Activated naive CD4-positive, alpha-beta T cell treated with anti-CD3 and anti-CD28 coated beads, Interleukin-2, amount 50 U/mL, for 24 hours (primary cell): ENCODE measurements around the gene MATN3.

Experiments
- H3K27ac Mint-ChIP-seq: one replicate; pipeline ENCODE4 v1.8.0; 2021; ENCODE audit warnings: mild to moderate bottlenecking, mixed read lengths
- H3K27me3 Mint-ChIP-seq: one replicate; pipeline ENCODE4 v1.8.0; 2021; ENCODE audit warnings: mixed read lengths
- H3K36me3 Mint-ChIP-seq: one replicate; pipeline ENCODE4 v1.8.0; 2021; ENCODE audit warnings: mixed read lengths
- H3K4me1 Mint-ChIP-seq: one replicate; pipeline ENCODE4 v1.8.0; 2021; ENCODE audit warnings: mixed read lengths
- H3K4me3 Mint-ChIP-seq: one replicate; pipeline ENCODE4 v1.8.0; 2021; ENCODE audit warnings: mild to moderate bottlenecking, mixed read lengths
- H3K9me3 Mint-ChIP-seq: one replicate; pipeline ENCODE4 v1.8.0; 2021; ENCODE audit warnings: mixed read lengths

Gene MATN3

DNA sequence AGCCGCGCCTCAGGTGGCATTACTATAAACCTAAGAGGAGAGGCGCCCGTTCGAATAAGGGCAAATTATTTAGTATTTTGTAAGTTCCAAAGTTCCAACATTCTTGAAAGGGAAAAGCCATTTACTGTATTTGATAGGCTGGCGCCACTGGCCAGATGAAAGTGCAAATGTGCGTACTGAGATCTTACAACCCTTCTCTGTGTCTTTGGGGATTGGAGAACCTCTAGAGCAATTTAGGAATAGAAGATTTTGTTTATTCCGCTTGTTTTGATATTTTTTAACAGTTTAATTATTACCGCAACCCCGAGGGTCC is 22.1 kb downstream of the MATN3 start:
- Mint-ChIP-seq H3K27ac (peak overlapping the region; percentile 51), H3K9me3 (no peaks in the 10 kb centered on the region)

GRCh38 chr2:19989667-19990415 is 22.6 kb downstream of the MATN3 start, which contains the start of gene WDR35:
WDR35 (minus strand) TSS chr2:19990105; CDS start chr2:19990015, 90 bp downstream.
- H3K36me3 Mint-ChIP-seq, result peaks cover 9% of the 10 kb centered on the region
- peak within 1 kb of the TSS; percentile 81 for H3K27ac Mint-ChIP-seq
- H3K4me1 Mint-ChIP-seq, result peaks cover 28% of the 10 kb centered on the region
- H3K27me3 Mint-ChIP-seq, result peaks cover 10% of the 10 kb centered on the region
- no peaks in the 10 kb centered on the region for H3K9me3 Mint-ChIP-seq
- peak within 1 kb of the TSS; percentile 96 for H3K4me3 Mint-ChIP-seq

More for the DNA sequence above, 22.1 kb downstream of the MATN3 start:
- H3K4me1 Mint-ChIP-seq, result peaks cover 28% of the 10 kb centered on the region
- H3K36me3 Mint-ChIP-seq, result peaks cover 7% of the 10 kb centered on the region
- H3K4me3 Mint-ChIP-seq, result peak overlapping the region; percentile 96
- H3K27me3 Mint-ChIP-seq, result peaks cover 10% of the 10 kb centered on the region

DNA sequence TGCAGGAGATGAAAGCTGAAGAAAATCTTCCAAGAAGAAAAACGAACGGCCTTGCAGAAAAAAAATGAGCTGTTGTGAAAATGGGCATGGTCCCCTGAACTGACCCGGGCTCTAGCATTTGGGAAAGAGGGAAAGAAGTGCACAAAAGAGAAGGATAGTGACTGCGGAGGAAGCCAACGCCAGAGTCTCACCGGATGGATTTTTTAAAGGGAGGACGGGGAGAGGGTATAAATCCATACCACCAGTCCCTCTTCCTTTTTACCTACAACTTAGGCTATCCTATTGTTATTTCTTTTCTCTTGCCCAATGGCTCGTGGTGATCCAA is 23.2 kb downstream of the MATN3 start:
- H3K4me1 Mint-ChIP-seq, result peaks cover 28% of the 10 kb centered on the region
- H3K4me3 Mint-ChIP-seq, result peak overlapping the region; percentile 96
- H3K9me3 Mint-ChIP-seq, result no peaks in the 10 kb centered on the region
- peak overlapping the region; percentile 81 for H3K27ac Mint-ChIP-seq
- H3K27me3 Mint-ChIP-seq, result peaks cover 9% of the 10 kb centered on the region
- peaks cover 9% of the 10 kb centered on the region for H3K36me3 Mint-ChIP-seq

DNA sequence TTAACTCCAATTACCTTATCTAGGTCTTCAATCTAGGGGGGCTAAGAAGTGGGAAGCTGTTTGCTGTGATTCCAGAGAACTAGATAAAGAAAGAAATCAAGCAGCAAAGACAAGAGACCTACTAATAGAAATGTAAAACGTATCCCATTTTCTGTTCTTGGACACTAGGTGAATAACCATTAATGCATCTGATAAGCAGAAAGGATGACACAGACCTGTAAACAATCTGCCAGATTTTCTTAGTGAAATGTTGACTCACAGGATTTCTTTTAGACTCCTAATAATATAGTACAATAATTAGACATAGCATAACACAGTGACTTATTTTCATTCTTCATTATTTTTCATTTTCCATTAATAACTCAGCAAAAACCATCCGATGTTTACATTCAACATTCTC is 23.9 kb downstream of the MATN3 start:
- H3K9me3 Mint-ChIP-seq, result no peaks in the 10 kb centered on the region
- peak overlapping the region; percentile 96 for H3K4me3 Mint-ChIP-seq
- peaks cover 6% of the 10 kb centered on the region for H3K27me3 Mint-ChIP-seq
- peaks cover 28% of the 10 kb centered on the region for H3K4me1 Mint-ChIP-seq
- H3K36me3 Mint-ChIP-seq, result peaks cover 9% of the 10 kb centered on the region
- H3K27ac Mint-ChIP-seq, result no peak overlapping the region

DNA sequence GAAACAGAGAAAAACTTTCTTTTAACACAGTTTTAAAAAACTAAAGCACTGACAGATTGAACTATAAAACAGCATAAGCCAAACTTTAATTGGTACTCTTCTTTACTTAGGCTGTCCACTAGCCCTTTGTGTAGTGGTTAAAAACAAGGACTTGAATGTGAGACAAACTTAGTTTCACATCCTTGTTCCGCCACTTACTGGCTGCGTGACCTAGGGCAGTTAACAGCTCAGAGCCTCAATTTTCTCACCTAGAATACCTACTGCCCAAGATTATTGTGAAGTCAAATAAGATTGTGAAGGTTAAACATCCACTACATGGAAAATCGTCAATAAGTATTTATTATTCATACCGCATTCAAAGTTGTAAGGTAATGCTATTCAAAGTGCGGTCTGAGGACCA is 24.5 kb downstream of the MATN3 start:
- Mint-ChIP-seq H3K27ac (no peak overlapping the region), H3K4me1 (peaks cover 28% of the 10 kb centered on the region), H3K36me3 (peaks cover 9% of the 10 kb centered on the region), H3K4me3 (no peak overlapping the region), H3K9me3 (no peaks in the 10 kb centered on the region), H3K27me3 (peaks cover 6% of the 10 kb centered on the region)

GRCh38 chr2:19982268-19982667 is 30.2 kb downstream of the MATN3 start:
- no peak overlapping the region for H3K4me3 Mint-ChIP-seq
- peaks cover 21% of the 10 kb centered on the region for H3K36me3 Mint-ChIP-seq
- H3K27ac Mint-ChIP-seq, result no peak overlapping the region
- no peaks in the 10 kb centered on the region for H3K9me3 Mint-ChIP-seq
- peaks cover 4% of the 10 kb centered on the region for H3K4me1 Mint-ChIP-seq
- H3K27me3 Mint-ChIP-seq, result no peaks in the 10 kb centered on the region

DNA sequence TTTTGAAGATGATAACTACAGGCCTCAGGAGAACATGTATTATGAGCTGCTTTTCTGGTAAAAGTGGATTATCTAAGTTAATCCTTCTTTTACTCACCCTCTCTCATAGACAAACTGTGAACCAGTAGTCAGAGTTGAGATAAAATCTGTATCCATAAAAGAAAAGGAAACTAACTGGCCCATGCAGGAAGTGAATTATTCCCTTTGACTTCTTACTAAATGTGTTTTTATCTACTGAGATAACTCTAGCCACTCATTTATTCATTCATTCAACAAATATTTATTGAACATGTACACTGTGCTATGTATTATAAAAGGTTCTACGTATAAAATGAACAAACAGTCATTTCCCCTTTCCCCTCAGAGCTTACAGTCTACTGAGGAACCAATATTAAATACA is 32.5 kb downstream of the MATN3 start:
- H3K4me1 Mint-ChIP-seq, result no peaks in the 10 kb centered on the region
- no peaks in the 10 kb centered on the region for H3K9me3 Mint-ChIP-seq
- H3K36me3 Mint-ChIP-seq, result peaks cover 16% of the 10 kb centered on the region
- H3K27ac Mint-ChIP-seq, result no peak overlapping the region
- H3K4me3 Mint-ChIP-seq, result no peak overlapping the region
- no peaks in the 10 kb centered on the region for H3K27me3 Mint-ChIP-seq

- Mint-ChIP-seq H3K36me3 (peaks cover 15% of the 10 kb centered on the region), H3K4me1 (peaks cover 10% of the 10 kb centered on the region), H3K27ac (no peak overlapping the region)
Measured at GRCh38 chr2:19973466-19973865, 39.0 kb downstream of the MATN3 start.

DNA sequence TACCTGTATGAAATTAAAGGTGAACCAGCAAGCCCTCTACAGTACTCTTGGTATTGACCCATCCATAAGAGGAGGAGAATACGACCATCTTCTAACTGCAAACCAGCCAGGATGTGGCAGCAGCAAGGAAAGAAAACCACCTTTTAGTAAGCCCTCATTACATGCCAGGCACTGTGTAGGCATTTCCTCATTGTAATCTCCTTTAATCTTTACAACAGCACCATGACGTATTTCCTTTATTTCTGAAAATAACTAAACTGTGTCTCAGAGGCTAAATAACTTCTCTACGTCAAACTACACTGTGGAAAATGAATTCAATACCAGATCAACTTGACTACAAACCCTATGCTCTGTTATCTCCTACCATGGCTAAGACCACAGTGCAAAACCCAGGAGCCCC is 40.8 kb downstream of the MATN3 start:
- H3K4me1 Mint-ChIP-seq, result peaks cover 10% of the 10 kb centered on the region
- no peak overlapping the region for H3K27ac Mint-ChIP-seq
- no peaks in the 10 kb centered on the region for H3K9me3 Mint-ChIP-seq
- no peak overlapping the region for H3K4me3 Mint-ChIP-seq
- no peaks in the 10 kb centered on the region for H3K27me3 Mint-ChIP-seq
- H3K36me3 Mint-ChIP-seq, result peaks cover 20% of the 10 kb centered on the region

More at GRCh38 chr2:19973466-19973865, 39.0 kb downstream of the MATN3 start:
- Mint-ChIP-seq H3K4me3 (no peak overlapping the region), H3K9me3 (no peaks in the 10 kb centered on the region), H3K27me3 (no peaks in the 10 kb centered on the region)

DNA sequence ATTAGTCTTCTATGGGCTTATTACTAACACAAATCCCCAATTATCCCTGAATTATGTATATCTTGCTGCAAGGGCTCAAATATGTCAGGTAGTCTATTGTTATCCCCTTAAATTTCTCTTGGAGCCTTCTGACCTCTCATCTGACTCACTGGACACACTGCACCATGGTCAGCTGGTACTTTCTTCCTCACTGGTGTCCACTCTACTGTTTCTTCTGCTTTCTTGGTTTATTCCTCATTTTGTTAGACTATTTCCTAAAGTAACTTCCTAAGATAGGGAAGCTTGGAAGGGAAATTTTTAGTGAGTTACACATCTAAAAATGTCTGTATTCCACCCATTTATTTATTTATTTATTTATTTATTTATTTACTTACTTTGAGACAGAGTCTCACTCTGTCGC is 49.1 kb downstream of the MATN3 start:
- H3K27me3 Mint-ChIP-seq, result no peaks in the 10 kb centered on the region
- no peak overlapping the region for H3K27ac Mint-ChIP-seq
- H3K4me3 Mint-ChIP-seq, result no peak overlapping the region
- H3K36me3 Mint-ChIP-seq, result peaks cover 16% of the 10 kb centered on the region
- H3K4me1 Mint-ChIP-seq, result no peaks in the 10 kb centered on the region
- no peaks in the 10 kb centered on the region for H3K9me3 Mint-ChIP-seq

DNA sequence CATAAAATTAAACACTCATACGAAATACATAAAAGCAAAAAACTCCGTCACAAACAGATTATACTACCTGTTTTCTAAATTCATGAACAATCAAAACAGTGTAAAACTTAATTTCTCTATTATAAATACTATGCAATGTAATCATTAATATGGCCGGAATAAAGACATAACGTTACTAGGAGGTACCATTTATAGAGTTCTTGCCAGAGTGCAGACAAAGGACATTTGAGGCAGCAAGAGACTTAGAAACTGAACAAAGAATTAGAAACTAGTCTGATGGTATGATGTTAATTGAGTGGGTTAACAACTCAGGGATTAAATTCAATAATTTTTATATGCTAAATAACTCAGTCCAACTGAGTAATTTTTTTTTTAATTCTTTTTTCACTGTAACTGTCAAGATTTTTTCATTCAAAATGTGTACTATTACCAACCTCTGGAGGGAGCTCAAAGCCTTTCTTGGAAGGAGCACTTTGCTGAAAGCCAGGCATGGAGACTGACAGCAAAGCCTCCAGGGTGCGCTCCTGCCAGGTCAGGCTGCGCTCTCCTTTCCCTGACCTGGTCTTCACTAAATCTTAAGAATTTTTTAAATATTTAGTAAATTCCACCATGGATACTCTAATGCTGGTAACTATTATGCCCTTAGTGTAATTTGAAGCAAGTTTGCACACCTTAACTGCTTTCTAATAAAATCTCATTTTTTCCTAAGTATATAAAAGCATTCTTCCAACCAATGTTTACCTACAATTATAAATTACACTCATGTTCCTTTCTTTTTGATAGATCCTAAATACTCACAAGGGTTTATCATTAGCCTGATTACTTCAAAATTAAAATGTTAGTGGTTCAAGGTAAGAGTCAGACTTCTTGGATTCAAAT is 56.7 kb downstream of the MATN3 start:
- Mint-ChIP-seq H3K4me3 (no peak overlapping the region), H3K27ac (no peak overlapping the region), H3K9me3 (no peaks in the 10 kb centered on the region), H3K27me3 (no peaks in the 10 kb centered on the region), H3K4me1 (no peaks in the 10 kb centered on the region), H3K36me3 (peaks cover 3% of the 10 kb centered on the region)

DNA sequence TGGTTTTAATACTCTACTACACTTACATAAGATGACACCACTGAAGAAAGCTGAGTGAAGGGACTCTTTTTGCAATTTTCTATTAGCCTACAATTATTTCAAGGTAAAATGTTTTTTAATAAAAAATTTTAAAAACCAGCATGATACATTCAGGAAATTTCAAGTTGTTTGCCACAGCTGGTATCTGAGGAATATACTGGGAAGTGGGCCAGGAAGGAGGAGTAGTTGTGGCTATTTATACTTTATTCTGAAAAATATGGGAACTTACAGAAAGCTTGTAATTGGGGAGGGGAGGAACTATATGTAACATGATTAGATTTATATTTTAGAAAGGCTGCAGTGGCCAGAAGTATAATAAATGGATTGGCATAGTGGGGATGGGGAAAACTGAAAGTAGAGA is 63.4 kb downstream of the MATN3 start:
- Mint-ChIP-seq H3K4me3 (no peak overlapping the region), H3K27me3 (no peaks in the 10 kb centered on the region), H3K4me1 (no peaks in the 10 kb centered on the region), H3K9me3 (no peaks in the 10 kb centered on the region), H3K36me3 (peaks cover 9% of the 10 kb centered on the region), H3K27ac (no peak overlapping the region)

- H3K27me3 Mint-ChIP-seq, result no peaks in the 10 kb centered on the region
- no peak overlapping the region for H3K4me3 Mint-ChIP-seq
- no peak overlapping the region for H3K27ac Mint-ChIP-seq
- H3K9me3 Mint-ChIP-seq, result no peaks in the 10 kb centered on the region
- peaks cover 9% of the 10 kb centered on the region for H3K36me3 Mint-ChIP-seq
- H3K4me1 Mint-ChIP-seq, result no peaks in the 10 kb centered on the region
Measured at GRCh38 chr2:19947184-19947940, 65.1 kb downstream of the MATN3 start.

GRCh38 chr2:19944205-19944845 is 68.1 kb downstream of the MATN3 start:
- H3K27me3 Mint-ChIP-seq, result no peaks in the 10 kb centered on the region
- H3K4me1 Mint-ChIP-seq, result no peaks in the 10 kb centered on the region
- H3K27ac Mint-ChIP-seq, result no peak overlapping the region
- H3K36me3 Mint-ChIP-seq, result peaks cover 9% of the 10 kb centered on the region
- no peak overlapping the region for H3K4me3 Mint-ChIP-seq
- H3K9me3 Mint-ChIP-seq, result no peaks in the 10 kb centered on the region

DNA sequence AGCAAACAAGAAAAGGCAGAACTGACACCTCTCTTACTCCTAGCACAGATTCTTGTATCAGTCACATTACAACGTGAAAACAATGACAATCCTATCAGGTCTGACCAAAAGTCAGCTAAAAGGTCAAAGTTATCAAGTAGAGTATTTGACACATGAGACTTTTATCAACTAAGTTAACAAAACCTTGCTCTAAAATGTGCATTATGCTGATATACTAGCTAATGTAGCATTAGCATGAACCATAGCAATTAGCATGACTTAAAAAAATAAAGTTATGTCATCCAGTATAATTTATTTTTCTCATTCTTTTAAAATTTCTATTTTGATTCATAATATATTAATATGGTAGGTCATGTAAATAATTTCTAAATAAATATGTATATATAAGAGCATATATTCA is 69.3 kb downstream of the MATN3 start:
- Mint-ChIP-seq H3K36me3 (peaks cover 9% of the 10 kb centered on the region), H3K27me3 (no peaks in the 10 kb centered on the region), H3K4me3 (no peak overlapping the region), H3K9me3 (no peaks in the 10 kb centered on the region), H3K4me1 (no peaks in the 10 kb centered on the region), H3K27ac (no peak overlapping the region)
